Immature natural killer cell (primary cell): ENCODE data around the gene ZNF547. TPM values are rescaled to one million over a fixed set of nuclear protein-coding genes. Genes with fewer than 3 reads are reported as not detected.
A peak's percentile ranks its signal among the peaks of the same experiment; 100 is the strongest.
"Not testable (repeated sequence)": the region's sequence is repeated elsewhere in the genome, so short reads cannot be mapped to it uniquely, and the experiment has no call there.

ENCODE experiments used
- DNase-seq, 3 donors: peaks; one replicate each; pipeline ENCODE4 v3.0.0; 2022; ENCODE audit warnings: mixed read lengths in 1 of 3
- H3K27ac Mint-ChIP-seq, 6 donors: one replicate each; pipeline ENCODE4 v1.8.0; 2020; ENCODE audit warnings: mixed read lengths in 6 of 6, mild to moderate bottlenecking in 5 of 6, inconsistent platforms in 4 of 6, moderate library complexity in 3 of 6
- H3K27me3 Mint-ChIP-seq, 3 donors: one replicate each; pipeline ENCODE4 v1.8.0; 2020 to 2021; ENCODE audit warnings: low read depth in 3 of 3, mild to moderate bottlenecking in 3 of 3, mixed read lengths in 3 of 3, moderate library complexity in 3 of 3, inconsistent platforms in 1 of 3
- H3K36me3 Mint-ChIP-seq, 3 donors: one replicate each; pipeline ENCODE4 v1.8.0; 2020; ENCODE audit warnings: mixed read lengths in 3 of 3, inconsistent platforms in 2 of 3, mild to moderate bottlenecking in 2 of 3
- H3K4me1 Mint-ChIP-seq, 2 donors: one replicate each; pipeline ENCODE4 v1.8.0; 2020; ENCODE audit warnings: inconsistent platforms in 2 of 2, mild to moderate bottlenecking in 2 of 2, mixed read lengths in 2 of 2, moderate library complexity in 1 of 2
- H3K4me3 Mint-ChIP-seq, 5 donors: one replicate each; pipeline ENCODE4 v1.8.0; 2020; ENCODE audit warnings: mild to moderate bottlenecking in 5 of 5, mixed read lengths in 5 of 5, inconsistent platforms in 3 of 5, moderate library complexity in 3 of 5
- H3K9me3 Mint-ChIP-seq, 6 donors: one replicate each; pipeline ENCODE4 v1.8.0; 2020; ENCODE audit warnings: mild to moderate bottlenecking in 6 of 6, mixed read lengths in 6 of 6, inconsistent platforms in 4 of 6, moderate library complexity in 3 of 6
- polyA plus RNA-seq, 3 donors: library from polyadenylated mRNA; unstranded; fragments of 300-500 nt; fragmentation: Illumina TruSeq; gene quantifications; one replicate each; pipeline ENCODE4 v1.2.3, GENCODE V29; 2021

Gene ZNF547
- polyA plus RNA-seq, 3 donors from 2014 or later = 0.54 to 2.1 (median 0.61) TPM

DNA sequence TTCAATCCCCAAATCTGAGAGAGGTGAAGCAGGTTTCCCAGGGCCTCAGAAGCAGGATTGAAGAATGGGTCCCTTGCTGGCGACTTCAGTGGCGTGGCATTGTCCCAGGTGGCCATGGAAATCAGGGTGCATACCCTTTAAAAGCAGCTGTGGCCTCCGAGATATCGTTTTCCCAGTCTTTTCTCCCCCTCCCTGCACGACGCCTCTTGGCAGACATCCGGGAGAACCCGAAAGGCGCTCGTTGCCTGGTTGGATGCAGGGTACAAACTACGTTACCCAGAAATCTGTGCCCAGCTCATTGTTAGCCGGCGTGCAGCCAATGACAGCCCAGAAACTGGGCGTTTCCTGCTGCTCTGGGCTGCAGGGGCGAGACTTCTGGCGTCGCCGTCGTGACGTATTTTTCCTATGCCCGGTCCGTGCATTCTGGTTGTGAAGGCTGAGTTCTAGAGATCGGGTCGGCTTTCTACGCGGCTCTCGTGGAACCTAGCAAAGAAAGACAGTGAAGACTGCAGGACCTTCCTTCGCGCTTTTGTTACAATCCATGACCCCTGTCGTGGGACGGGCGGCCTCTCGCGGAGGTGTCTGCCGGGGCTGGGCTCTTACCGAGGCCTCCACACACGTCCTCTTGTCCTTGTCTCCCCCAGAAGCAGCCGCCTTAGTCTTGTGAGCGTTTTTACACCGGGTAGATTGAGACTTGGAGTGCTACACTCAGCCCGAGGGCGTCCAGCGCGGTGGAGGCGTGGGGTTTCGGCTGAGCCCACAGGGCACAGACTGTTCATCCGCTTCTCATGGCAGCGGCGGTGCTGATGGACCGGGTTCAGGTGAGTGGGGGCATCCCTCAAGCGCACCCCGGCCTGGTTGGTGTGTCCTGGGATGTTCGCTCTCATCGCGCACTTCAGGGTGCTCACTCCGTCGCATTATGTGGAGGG, 12.2 kb upstream of the ZNF547 start, which contains the start of gene ZNF304:
Gene ZNF304 (plus strand): TSS at position 395 of the 929 bp plus-strand sequence. CDS start 394 bp downstream, at position 789.
- Mint-ChIP-seq H3K9me3 (peaks cover 7 to 54% (median 26%) of the 10 kb centered on the region in 6 donors), H3K27ac (peak within 1 kb of the TSS; percentile 90 to 97 (median 94)), H3K27me3 (peaks cover 2 to 14% (median 11%) of the 10 kb centered on the region in 3 donors), H3K36me3 (peaks cover 39 to 49% (median 48%) of the 10 kb centered on the region in 3 donors), H3K4me1 (peaks cover 32 to 35% of the 10 kb centered on the region in 2 donors), H3K4me3 (peak within 1 kb of the TSS; percentile 93 to 96 (median 96))
- DNase-seq = peak; percentile 81 to 84 (median 82)

DNA sequence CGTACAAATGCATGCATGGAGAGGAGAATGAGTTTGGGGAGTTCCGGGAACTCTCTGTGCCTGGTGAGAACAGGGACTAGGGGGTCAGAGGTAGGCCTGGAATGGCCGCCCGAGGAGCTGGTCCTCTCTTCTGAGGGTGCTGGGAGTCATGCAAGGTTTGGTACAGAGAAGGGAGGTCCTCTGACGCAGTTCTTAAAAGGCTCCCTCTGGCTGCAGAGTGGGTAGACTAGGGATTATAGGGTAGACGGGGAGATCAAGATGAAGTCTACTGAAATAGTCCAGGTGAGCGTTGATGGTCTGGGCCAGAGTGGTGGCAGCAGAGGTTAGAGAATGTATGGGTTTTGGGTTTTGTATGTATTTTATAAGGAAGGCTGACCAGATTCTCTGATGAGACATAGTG, 11.5 kb upstream of the ZNF547 start:
- peak overlapping the region; percentile 90 to 97 (median 94) for H3K27ac Mint-ChIP-seq
- H3K27me3 Mint-ChIP-seq = peaks cover 5 to 11% (median 9%) of the 10 kb centered on the region in 3 donors
- no peak for DNase-seq
- H3K36me3 Mint-ChIP-seq = peaks cover 46 to 56% (median 55%) of the 10 kb centered on the region in 3 donors
- H3K4me3 Mint-ChIP-seq = peak overlapping the region; percentile 93 to 96 (median 96)
- H3K4me1 Mint-ChIP-seq = peaks cover 32 to 35% of the 10 kb centered on the region in 2 donors
- peaks cover 12 to 62% (median 33%) of the 10 kb centered on the region in 6 donors for H3K9me3 Mint-ChIP-seq

DNA sequence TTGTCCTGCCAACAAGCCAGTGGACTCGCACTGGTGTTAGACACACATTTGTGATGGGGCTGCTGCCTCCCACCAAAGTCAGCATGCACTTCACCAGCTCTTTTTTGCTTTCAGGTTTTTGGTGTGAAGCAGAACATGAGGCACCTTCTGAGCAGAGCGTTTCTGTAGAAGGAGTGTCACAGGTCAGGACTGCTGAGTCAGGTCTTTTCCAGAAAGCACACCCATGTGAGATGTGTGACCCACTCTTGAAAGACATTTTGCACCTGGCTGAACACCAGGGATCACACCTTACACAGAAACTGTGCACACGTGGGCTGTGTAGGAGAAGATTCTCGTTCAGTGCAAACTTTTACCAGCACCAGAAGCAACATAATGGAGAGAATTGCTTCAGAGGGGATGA, 7.4 kb upstream of the ZNF547 start:
- H3K4me1 Mint-ChIP-seq = peaks cover 27 to 28% of the 10 kb centered on the region in 2 donors
- peaks cover 5 to 8% (median 6%) of the 10 kb centered on the region in 3 donors for H3K27me3 Mint-ChIP-seq
- peaks cover 18 to 82% (median 59%) of the 10 kb centered on the region in 6 donors for H3K9me3 Mint-ChIP-seq
- H3K36me3 Mint-ChIP-seq = peaks cover 58 to 79% (median 73%) of the 10 kb centered on the region in 3 donors
- peak overlapping the region in 1 of 5 donors; percentile 7 for H3K4me3 Mint-ChIP-seq
- no peak overlapping the region for H3K27ac Mint-ChIP-seq
- DNase-seq = no peak

DNA sequence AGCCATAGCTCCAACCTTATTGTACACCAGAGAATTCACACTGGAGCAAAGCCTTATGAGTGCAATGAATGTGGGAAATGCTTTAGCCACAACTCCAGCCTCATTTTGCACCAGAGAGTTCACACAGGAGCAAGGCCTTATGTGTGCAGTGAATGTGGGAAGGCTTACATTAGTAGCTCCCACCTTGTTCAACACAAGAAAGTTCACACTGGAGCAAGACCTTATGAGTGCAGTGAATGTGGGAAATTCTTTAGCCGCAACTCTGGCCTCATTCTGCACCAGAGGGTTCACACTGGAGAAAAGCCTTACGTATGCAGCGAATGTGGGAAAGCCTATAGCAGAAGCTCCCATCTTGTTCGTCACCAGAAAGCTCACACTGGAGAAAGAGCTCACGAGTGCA, 5.9 kb upstream of the ZNF547 start:
- peaks cover 57 to 67% (median 65%) of the 10 kb centered on the region in 3 donors for H3K36me3 Mint-ChIP-seq

DNA sequence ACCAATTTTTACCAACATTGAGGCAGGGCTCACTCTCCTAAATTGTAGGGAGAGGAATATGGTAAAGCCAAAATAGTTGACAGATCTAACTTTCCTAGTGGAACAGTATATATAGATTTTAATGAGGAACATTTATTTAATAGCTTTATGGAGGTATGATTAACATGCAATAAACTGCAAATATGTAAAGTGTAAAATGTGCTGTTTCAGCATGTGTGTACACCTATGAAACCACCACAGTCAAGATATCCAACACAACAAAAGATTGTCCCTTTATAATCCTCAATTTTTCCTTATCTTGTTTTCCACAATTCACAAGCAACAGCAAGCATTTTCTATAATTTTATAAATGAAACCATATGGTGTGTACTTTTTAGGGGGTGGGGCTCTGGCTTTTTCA, 4.1 kb upstream of the ZNF547 start:
- H3K4me1 Mint-ChIP-seq = peaks cover 16 to 19% of the 10 kb centered on the region in 2 donors
- H3K27ac Mint-ChIP-seq = no peak overlapping the region
- H3K36me3 Mint-ChIP-seq = peaks cover 53 to 61% (median 56%) of the 10 kb centered on the region in 3 donors
- peaks cover 15 to 71% (median 60%) of the 10 kb centered on the region in 6 donors for H3K9me3 Mint-ChIP-seq
- H3K4me3 Mint-ChIP-seq = no peak overlapping the region
- peaks cover 9 to 19% (median 11%) of the 10 kb centered on the region in 3 donors for H3K27me3 Mint-ChIP-seq
- DNase-seq = no peak

More for the DNA sequence above, 5.9 kb upstream of the ZNF547 start:
- Mint-ChIP-seq H3K9me3 (peaks cover 20 to 68% (median 57%) of the 10 kb centered on the region in 6 donors), H3K27ac (no peak overlapping the region), H3K27me3 (peaks cover 0 to 7% (median 3%) of the 10 kb centered on the region in 3 donors), H3K4me3 (no peak overlapping the region), H3K4me1 (peaks cover 13 to 14% of the 10 kb centered on the region in 2 donors)
- DNase-seq = no peak

DNA sequence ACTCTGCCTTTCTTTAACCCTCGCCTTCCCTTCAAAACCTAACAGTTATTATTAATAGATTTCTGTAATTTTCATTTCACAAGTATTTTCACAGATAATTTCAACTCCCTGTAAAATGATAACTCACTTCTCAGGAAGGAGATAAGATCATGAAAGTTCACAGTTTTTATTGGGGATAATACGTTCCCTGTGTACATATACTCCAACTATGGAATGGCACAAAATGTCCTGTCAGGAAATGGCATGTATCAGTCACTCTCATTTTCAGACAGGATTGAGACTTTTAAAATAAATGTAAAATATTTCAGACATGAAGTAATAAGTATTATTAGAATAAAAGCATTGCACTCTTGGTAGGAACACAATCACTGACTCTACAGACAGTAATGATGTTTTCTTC, 932 bp upstream of the ZNF547 start:
- peaks cover 8 to 16% (median 11%) of the 10 kb centered on the region in 3 donors for H3K27me3 Mint-ChIP-seq
- DNase-seq = no peak
- H3K36me3 Mint-ChIP-seq = peaks cover 25 to 32% (median 30%) of the 10 kb centered on the region in 3 donors
- H3K27ac Mint-ChIP-seq = peak overlapping the region; percentile 90 to 99 (median 98)
- peaks cover 16 to 21% of the 10 kb centered on the region in 2 donors for H3K4me1 Mint-ChIP-seq
- H3K4me3 Mint-ChIP-seq = peak overlapping the region in 4 of 5 donors; percentile 86 to 93 (median 92)
- H3K9me3 Mint-ChIP-seq = peaks cover 6 to 41% (median 36%) of the 10 kb centered on the region in 6 donors

DNA sequence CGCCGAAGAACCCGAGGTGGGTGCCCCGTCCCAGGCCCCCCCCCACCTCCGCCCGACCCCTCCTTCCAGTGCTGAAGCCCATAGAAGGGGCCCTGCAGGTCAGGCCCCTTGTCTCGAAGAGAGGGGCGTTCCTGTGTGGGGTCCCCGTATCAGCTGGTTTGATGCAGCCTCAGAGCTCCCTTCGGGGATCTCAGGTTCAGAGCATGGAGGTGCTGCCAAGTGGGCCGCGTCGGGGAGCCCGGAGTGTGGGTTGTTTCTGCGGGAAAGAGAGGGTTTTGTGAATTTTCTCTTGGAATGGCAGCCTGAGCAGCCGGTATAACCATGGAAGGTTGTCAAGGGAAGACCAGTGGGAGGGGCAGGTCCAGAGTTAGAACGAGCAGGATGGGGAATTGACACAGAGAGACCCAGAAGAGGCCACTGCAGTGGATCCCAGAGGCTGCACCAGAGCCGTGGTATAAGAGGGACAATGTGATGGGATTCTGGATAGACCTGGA, 384 bp downstream of the ZNF547 start:
- H3K36me3 Mint-ChIP-seq = peaks cover 25 to 30% (median 29%) of the 10 kb centered on the region in 3 donors
- peak overlapping the region; percentile 86 to 93 (median 93) for H3K4me3 Mint-ChIP-seq
- H3K27ac Mint-ChIP-seq = peak overlapping the region; percentile 90 to 99 (median 98)
- DNase-seq = no peak
- peaks cover 4 to 30% (median 28%) of the 10 kb centered on the region in 6 donors for H3K9me3 Mint-ChIP-seq
- peaks cover 8 to 18% (median 11%) of the 10 kb centered on the region in 3 donors for H3K27me3 Mint-ChIP-seq
- peaks cover 16 to 21% of the 10 kb centered on the region in 2 donors for H3K4me1 Mint-ChIP-seq

DNA sequence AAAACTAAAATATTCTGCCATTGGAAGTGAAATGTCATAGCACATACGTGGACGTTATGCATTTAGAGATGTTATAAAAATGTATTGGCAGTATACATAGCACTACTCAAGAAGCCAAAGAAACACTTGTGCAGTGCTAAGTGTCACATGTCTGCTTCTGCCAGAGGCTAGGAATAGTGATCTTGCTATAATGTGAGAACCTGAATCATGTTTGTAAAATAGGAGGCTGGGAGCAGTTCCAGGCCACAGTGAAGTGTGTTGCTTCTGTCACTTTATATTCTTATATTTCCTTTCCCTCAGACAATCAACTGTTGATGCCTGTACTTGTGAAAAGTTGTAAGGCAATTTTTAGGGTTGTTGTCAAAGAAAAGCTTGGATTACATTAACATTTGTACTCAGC, 3.4 kb downstream of the ZNF547 start:
- DNase-seq = no peak
- Mint-ChIP-seq H3K4me1 (peaks cover 15 to 21% of the 10 kb centered on the region in 2 donors), H3K4me3 (no peak overlapping the region), H3K36me3 (peaks cover 26 to 38% (median 37%) of the 10 kb centered on the region in 3 donors), H3K27me3 (peaks cover 10 to 14% (median 11%) of the 10 kb centered on the region in 3 donors), H3K27ac (no peak overlapping the region), H3K9me3 (peaks cover 4 to 19% (median 15%) of the 10 kb centered on the region in 6 donors)

DNA sequence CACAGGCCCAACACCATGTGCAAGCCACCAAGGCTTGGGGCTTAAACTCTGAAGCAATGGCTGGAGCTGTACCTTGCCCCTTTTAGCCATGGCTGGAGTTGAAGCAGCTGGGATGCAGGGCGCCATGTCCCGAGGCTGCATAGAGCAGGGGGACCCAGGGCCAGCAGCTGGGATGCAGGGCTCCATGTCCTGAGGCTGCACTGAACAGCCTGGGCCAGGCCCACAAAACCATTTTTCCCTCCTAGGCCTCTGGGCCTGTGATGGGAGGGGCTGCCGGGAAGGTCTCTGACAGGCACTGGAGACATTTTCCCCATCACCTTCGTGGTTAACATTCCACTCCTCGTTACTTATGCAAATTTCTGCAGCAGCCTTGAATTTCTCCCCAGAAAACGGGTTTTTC, 10.8 kb downstream of the ZNF547 start:
- H3K27ac Mint-ChIP-seq = no peak overlapping the region
- H3K27me3 Mint-ChIP-seq = peaks cover 0 to 3% (median 2%) of the 10 kb centered on the region in 3 donors
- H3K36me3 Mint-ChIP-seq = peaks cover 56 to 86% (median 83%) of the 10 kb centered on the region in 3 donors
- no peak overlapping the region for H3K4me3 Mint-ChIP-seq
- H3K9me3 Mint-ChIP-seq = peaks cover 14 to 45% (median 38%) of the 10 kb centered on the region in 6 donors
- H3K4me1 Mint-ChIP-seq = peaks cover 0 to 1% of the 10 kb centered on the region in 2 donors
- no peak for DNase-seq

DNA sequence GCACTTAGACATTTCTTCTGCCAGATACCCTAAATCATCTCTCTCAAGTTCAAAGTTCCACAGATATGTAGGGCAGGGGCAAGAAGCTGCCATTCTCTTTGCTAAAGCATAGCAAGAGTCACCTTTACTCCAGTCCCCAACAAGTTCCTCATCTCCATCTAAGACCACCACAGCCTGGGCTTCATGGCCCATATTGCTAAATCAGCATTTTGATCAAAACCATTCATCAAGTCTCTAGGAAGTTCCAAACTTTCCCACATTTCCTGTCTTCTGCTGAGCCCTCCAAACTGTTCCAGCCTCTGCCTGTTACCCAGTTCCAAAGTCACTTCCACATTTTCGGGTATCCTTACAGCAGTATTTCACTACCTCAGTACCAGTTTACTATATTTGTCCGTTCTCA, 11.3 kb downstream of the ZNF547 start:
- H3K4me3 Mint-ChIP-seq, H3K4me1 Mint-ChIP-seq, H3K27ac Mint-ChIP-seq, DNase-seq, H3K27me3 Mint-ChIP-seq: not testable (repeated sequence)
- Mint-ChIP-seq H3K9me3 (peaks cover 18 to 50% (median 43%) of the 10 kb centered on the region in 6 donors), H3K36me3 (peaks cover 60 to 88% (median 81%) of the 10 kb centered on the region in 3 donors)

DNA sequence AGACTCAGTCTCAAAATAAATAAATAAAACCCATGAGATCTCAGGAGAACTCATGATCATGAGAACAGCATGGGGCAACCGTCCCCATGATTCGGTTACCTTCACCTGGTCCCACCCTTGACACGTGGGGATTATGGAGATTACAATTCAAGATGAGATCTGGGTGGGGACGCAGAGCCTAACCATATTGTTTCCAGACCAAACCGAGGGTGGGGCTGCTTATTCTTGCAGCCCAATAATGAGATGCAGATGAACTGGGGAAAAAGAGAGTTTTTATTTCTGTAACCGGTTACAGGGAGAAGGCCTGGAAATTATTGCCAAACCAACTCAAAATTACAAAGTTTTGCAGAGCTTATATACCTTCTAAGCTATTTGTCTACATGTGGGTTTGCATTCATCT, 12.8 kb downstream of the ZNF547 start:
- no peak for DNase-seq
- peaks cover 22 to 63% (median 52%) of the 10 kb centered on the region in 6 donors for H3K9me3 Mint-ChIP-seq
- peaks cover 62 to 88% (median 74%) of the 10 kb centered on the region in 3 donors for H3K36me3 Mint-ChIP-seq
- H3K4me1 Mint-ChIP-seq = peaks cover 0 to 1% of the 10 kb centered on the region in 2 donors
- H3K4me3 Mint-ChIP-seq = no peak overlapping the region
- H3K27me3 Mint-ChIP-seq = peaks cover 0 to 3% (median 1%) of the 10 kb centered on the region in 3 donors
- no peak overlapping the region for H3K27ac Mint-ChIP-seq

DNA sequence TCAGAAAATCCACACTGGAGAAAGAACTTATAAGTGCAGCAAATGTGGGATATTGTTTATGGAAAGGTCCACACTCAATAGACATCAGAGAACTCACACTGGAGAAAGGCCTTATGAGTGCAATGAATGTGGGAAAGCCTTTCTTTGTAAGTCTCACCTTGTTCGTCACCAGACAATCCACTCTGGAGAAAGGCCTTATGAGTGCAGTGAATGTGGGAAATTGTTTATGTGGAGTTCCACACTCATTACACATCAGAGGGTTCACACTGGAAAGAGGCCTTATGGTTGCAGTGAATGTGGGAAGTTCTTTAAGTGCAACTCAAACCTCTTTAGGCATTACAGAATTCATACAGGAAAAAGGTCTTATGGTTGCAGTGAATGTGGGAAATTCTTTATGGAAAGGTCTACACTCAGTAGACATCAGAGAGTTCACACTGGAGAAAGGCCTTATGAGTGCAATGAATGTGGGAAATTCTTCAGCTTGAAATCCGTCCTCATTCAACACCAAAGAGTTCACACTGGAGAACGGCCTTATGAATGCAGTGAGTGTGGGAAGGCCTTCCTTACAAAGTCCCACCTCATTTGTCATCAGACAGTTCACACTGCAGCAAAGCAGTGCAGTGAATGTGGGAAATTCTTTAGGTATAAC, 14.3 kb downstream of the ZNF547 start:
- Mint-ChIP-seq H3K27me3 (peaks cover 0 to 3% (median 1%) of the 10 kb centered on the region in 3 donors), H3K36me3 (peaks cover 47 to 74% (median 59%) of the 10 kb centered on the region in 3 donors), H3K27ac (no peak overlapping the region), H3K4me1 (peaks cover 0 to 1% of the 10 kb centered on the region in 2 donors), H3K9me3 (peaks cover 22 to 63% (median 52%) of the 10 kb centered on the region in 6 donors), H3K4me3 (no peak overlapping the region)
- no peak for DNase-seq

DNA sequence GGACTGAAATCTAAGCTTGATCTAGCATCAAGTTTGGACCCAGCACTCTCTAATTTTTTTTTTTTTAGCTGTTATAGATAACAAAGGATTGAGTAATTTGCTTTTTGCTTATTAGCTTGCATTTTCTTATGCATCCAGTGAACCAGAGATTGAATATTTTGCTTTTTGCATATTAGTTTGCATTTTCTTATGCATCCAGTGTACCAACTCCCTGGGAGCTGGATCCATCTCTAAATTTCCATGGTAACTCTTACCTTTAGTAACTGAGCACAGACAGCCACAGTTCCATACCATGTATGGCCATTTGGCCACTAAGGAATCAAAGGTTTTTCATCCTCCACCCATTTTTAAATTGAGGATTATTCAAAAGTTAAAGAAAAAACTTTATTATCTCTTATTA, 17.6 kb downstream of the ZNF547 start:
- Mint-ChIP-seq H3K4me1 (no peaks in the 10 kb centered on the region), H3K4me3 (no peak overlapping the region), H3K27ac (no peak overlapping the region), H3K36me3 (peaks cover 26 to 41% (median 31%) of the 10 kb centered on the region in 3 donors), H3K9me3 (peaks cover 22 to 51% (median 42%) of the 10 kb centered on the region in 6 donors), H3K27me3 (peaks cover 1 to 8% (median 6%) of the 10 kb centered on the region in 3 donors)
- no peak for DNase-seq
